Measurements from ENCODE around the gene ZNF155.

Gene ZNF155

DNA sequence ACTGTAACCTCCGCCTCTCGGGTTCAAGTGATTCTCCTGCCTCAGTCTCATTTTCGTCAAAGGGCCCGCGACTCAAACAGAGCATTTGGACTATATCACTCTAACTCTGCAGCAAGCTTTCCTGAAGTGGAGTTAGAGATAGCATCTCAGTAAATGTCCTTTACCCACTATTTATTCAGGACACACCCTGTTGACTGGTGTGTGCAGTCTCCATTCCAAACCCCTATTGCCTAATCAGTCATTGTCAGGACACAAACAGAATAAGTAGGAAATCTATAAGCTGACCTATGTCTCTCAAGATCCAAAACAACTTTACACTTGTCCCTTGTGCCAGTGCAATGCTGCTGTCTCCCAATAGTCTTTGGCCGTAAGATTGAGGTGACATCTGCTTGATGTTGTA is 42.6 kb downstream of the ZNF155 start:
- DNase-seq (ENCODE audit: low read depth): no peak
- TF ChIP-seq, protein P1, sequence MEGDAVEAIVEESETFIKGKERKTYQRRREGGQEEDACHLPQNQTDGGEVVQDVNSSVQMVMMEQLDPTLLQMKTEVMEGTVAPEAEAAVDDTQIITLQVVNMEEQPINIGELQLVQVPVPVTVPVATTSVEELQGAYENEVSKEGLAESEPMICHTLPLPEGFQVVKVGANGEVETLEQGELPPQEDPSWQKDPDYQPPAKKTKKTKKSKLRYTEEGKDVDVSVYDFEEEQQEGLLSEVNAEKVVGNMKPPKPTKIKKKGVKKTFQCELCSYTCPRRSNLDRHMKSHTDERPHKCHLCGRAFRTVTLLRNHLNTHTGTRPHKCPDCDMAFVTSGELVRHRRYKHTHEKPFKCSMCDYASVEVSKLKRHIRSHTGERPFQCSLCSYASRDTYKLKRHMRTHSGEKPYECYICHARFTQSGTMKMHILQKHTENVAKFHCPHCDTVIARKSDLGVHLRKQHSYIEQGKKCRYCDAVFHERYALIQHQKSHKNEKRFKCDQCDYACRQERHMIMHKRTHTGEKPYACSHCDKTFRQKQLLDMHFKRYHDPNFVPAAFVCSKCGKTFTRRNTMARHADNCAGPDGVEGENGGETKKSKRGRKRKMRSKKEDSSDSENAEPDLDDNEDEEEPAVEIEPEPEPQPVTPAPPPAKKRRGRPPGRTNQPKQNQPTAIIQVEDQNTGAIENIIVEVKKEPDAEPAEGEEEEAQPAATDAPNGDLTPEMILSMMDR (conservative IDR thresholded peaks at IDR 0.05; ENCODE audit: low read depth, low read length): no peak
- H3K4me3 ChIP-seq (ENCODE audit: low read depth, low read length): no peak overlapping the region

DNA sequence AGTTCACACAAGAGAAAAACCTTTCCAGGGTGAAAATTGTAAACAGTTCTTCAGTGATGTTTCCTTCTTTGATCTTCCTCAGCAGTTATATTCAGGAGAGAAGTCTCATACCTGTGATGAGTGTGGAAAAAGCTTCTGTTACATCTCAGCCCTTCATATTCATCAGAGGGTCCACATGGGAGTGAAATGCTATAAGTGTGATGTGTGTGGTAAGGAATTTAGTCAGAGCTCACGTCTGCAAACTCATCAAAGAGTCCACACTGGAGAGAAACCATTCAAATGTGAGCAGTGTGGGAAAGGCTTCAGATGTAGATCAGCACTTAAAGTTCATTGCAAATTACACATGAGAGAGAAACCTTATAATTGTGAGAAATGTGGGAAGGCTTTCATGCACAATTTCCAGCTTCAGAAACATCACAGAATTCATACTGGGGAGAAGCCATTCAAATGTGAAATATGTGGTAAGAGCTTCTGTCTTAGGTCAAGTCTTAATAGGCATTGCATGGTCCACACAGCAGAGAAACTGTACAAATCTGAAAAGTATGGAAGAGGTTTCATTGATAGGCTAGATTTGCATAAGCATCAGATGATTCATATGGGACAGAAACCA is 48.1 kb downstream of the ZNF155 start:
- H3K4me3 ChIP-seq (ENCODE audit: low read depth, low read length): no peak overlapping the region
- DNase-seq (ENCODE audit: low read depth): no peak
- TF ChIP-seq, protein P1 (conservative IDR thresholded peaks at IDR 0.05; ENCODE audit: low read depth, low read length): no peak

DNA sequence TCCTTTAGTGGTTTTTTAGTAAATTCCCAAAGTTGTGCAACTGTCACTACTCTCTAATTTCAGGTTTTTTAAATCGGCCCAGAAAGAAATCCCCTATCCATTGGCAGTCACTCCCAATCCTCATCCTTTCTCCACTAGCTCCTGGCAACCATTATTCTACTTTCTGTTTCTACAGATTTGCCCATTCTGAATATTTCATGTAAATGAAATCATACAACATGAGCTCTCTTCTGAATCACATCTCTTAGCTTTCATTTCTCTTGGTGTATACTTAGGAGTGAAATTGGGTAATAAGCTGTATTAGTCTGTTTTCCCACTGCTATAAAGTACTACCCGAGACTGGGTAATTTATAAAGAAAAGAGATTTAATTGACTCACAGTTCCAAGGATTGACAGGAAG is 58.2 kb downstream of the ZNF155 start:
- TF ChIP-seq, protein P1 (conservative IDR thresholded peaks at IDR 0.05; ENCODE audit: low read depth, low read length): no peak
- DNase-seq (ENCODE audit: low read depth): no peak
- no peak overlapping the region for H3K4me3 ChIP-seq (ENCODE audit: low read depth, low read length)
